Measurements from ENCODE around the gene SGSM2.

SGSM2 gene

DNA sequence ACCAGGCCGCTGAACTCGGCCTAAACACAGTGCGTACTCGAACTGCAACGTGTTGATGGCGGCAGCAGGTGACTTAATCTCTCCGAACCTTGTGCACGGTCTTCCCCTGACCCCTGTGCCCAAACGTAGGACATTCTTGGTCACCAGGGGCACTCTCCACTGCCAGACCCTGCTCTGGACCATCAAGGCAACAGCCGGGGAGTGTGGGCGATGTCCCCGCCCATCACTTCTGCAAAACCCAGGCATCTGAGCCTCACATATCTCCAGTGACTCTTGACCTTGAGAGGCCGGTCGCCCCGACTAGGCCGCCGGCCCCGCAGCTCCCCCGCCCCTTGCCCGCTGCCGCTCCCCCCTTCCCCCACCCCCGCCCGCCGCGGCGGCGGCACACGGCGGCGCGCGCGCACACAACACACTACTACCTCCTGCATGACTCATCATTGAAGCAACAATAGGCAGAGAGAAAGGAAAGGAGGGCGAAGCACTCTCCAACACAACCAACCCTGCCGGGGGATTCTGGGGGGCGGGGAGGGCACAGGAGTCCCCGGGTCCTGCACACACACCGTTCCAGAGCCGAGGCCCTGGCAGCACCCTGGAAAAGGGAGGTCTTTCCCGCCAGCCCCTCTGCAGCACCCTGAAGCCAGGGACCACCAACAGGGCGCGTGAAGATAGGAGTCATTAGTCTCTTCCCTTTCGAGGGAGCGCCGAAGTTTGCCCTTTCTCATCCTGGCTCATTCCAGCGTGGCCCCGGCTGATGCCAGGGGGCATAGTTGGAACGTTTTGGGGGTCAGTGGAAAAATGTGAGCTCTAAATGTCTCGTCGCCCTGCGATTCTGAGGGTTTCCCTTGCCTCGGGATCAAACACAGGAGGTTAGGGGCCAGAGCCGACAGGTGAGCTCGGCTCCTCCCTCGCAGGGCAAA, 61.6 kb downstream of the SGSM2 start:
- DNase-seq (ENCODE audit: low read depth): peak; percentile 48

GRCh38 chr17:2399572-2400473, 62.5 kb downstream of the SGSM2 start:
- DNase-seq (ENCODE audit: low read depth): peak; percentile 90

- peak; percentile 42 for DNase-seq (ENCODE audit: low read depth)
These were observed 63.2 kb downstream of the SGSM2 start for GRCh38 chr17:2400474-2400866.

- DNase-seq (ENCODE audit: low read depth): peak; percentile 94
These were observed 63.6 kb downstream of the SGSM2 start, which contains the start of gene MNT for GRCh38 chr17:2400877-2401425. TSS of gene MNT (minus strand) at chr17:2401060. CDS start at chr17:2400712, 348 bp downstream.

DNA sequence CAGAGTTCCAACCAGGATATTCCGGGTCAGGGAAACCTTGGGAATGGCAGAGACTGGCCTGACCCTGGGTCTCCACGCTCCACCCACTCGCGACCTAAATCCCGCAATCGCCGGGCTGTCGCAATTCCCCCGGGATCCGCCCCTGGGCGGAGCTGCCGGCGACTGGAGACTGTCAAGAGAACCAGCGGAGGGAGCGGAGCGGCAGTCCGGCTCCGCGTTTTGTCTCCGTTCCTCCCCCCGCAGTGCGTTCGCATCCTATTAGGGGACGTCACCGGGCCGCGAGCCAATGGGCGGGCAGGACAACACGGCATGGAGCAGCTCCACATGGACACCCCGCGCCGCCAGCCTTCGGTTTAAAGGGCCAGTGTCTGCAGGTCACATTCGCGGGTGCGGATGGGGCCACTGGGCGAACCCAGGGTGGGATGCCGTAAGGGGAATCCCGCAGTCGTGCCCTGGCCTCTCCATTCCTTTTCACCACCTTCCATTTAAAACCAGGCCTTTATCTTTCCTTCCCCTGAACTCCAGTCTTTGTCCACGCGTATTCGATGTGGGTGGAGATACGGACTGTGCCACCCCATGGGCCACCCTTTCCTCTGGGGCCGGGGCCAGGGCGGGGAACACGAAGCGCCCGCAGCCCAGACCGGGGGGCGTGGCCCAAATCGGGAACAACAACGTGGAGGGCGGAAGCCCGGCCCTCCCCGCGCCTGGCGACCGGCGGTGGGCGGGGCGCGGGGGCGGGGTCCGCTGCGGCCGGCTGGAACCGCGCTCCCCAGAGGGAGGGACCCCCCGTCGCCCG, 64.3 kb downstream of the SGSM2 start:
- peak; percentile 99 for DNase-seq (ENCODE audit: low read depth)

DNA sequence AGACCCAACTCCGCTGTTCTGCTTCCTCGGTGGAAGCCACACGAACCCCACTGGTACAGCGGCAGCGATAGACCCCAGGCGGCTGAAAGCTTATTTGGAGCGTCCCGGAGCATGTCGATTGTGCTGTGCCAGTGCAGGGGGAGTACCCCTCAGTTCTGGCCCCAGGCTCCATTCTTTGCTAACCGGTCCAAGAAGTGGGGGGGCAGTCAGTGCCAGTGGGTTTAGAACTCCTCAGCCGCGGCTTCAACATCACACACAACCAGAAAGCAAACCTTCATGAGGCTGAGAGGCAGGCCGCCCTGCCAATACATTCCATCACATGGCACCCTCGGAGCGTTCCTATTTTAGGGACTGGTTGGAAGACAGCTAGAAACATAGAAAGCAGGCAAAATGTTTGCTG, 65.2 kb downstream of the SGSM2 start:
- no peak for DNase-seq (ENCODE audit: low read depth)

DNA sequence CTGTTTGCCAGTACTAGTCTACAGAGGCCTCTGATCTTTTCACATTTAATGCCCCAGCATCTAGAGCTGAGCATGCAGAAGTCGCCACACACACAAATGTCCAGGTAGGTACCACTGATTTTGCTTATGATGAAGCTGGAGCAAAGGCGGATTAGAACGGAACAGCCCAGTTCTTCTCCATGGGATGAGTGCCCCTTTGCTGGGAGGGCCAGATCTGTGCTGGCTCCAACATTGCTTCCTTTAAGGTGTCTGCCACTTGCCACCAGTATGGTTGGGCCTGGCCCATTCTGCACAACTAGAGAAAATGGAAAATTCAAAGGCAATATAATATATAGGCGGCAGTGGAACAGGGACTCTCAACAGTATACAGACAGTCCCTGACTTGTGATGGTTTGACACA, 65.7 kb downstream of the SGSM2 start:
- DNase-seq (ENCODE audit: low read depth): no peak

DNA sequence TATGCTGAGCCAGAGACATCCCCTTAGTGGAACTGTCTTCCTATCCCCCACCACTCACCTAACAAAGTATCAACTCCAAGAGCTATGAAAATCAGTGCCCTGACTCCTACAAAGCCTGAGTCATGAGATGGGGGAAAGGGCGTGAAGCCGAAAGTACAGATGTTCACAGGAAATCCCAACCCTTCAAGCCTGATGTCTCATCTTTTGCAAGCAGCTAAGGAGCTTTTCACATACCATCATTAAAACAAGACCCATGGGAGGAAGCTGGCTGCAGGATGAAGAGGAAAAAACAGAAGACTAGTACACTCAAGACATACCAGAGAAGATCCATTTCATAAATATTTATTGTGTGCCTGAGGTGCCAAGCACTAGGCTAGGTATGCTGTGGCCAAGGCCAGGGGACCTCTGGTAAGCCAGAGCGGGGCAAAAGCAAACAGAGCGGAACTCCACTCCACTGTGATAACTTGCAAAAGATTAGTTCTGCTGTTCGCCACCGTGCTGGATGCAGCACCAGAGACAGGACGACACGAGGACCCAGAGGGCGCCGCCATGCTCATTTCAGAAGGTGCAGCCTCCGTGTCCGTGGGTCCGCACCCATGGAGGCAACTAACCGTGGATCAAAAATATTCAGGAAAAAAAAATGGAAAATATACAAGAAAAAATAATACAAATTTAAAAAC, 68.1 kb downstream of the SGSM2 start:
- DNase-seq (ENCODE audit: low read depth): no peak

GRCh38 chr17:2406271-2406902, 69.1 kb downstream of the SGSM2 start:
- no peak for DNase-seq (ENCODE audit: low read depth)

- DNase-seq (ENCODE audit: low read depth): no peak
These were observed 69.8 kb downstream of the SGSM2 start for GRCh38 chr17:2406903-2407790.

GRCh38 chr17:2410951-2411350, 73.7 kb downstream of the SGSM2 start:
- no peak for DNase-seq (ENCODE audit: low read depth)

GRCh38 chr17:2412561-2413021, 75.3 kb downstream of the SGSM2 start:
- no peak for DNase-seq (ENCODE audit: low read depth)

DNA sequence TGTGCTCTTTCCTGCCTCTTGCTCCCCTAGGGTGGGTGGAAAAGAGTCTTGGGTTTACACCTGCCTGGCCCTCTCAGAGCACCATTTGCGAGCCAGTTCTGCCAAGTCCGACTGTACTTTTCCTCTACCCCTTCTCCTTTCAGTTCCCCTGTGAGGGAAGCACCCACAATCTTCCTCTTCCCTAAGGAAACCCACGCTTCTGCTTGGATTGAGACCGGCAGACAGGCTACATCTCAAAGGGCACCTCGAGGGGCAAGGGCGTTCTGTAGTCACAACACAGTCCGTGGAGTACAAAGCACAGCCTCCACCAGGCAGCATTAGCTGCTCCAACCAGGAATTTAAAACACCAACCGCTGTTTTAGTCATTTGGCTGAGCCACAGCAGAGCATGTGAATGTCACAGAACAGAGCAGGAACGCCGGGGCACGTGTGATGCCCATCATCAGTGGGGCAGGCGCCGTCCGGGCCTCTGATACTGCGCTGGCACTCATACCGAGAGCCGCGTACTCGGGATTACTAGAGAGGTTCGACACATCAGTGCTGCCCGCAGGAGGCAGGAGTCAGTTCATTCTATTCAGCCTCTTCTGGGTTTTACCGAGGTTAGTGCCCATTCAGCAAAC, 77.3 kb downstream of the SGSM2 start:
- DNase-seq (ENCODE audit: low read depth): no peak

DNA sequence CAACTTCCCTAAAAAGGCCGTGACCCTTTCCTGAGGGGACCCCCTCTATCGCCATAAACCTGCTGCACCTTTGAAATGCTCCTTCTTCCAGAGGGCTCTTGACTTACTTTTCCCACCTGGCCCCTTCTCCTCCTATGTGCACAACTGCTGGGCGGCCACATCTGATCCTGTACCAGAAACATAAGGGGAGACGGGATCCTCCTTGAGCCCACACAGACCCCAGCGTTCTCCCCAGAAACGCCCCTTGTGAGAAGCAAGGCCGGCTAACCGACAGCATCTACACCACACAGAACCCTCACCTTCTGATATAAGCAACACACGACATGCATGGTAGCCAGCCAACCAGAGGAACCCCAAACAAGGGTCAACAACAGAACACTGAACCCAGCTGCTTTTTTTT, 77.8 kb downstream of the SGSM2 start:
- no peak for DNase-seq (ENCODE audit: low read depth)

DNA sequence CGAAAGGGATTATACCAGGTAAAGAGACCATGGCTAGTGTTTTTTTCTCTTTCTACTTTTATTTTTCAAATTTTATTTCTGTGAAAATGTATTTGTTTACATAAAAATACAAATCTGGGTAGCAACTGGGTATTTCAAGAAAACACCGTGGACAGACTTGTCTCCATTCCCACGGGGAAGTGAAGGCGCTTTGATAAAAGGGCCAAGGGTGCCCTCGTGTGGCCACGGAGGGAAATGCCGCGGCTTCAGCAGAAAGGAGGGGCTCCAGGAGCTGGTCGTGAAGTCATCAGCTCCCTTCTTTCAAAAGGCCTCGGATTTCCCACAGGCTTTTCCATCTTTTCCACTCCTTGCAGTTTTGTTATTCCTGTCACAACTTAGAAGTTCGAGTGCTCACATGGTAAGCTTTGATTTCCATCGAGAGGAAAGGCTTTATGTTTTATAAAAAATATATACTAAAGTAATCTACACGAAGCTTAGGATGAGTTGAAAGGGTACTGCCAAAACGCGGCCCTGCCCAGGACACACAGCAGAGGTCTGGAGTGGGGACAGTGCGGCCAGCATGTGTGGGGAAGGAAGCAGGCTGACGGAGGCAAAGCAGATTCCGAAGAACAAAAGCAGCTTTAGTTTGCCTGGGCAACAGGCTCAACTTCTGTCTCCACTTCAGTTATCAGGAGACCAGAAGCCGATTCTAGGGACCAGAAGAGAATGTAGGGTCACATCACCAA, 78.9 kb downstream of the SGSM2 start:
- DNase-seq (ENCODE audit: low read depth): peak; percentile 82

GRCh38 chr17:2418572-2418971, 81.3 kb downstream of the SGSM2 start:
- no peak for DNase-seq (ENCODE audit: low read depth)

- DNase-seq (ENCODE audit: low read depth): no peak
These were observed 82.2 kb downstream of the SGSM2 start for GRCh38 chr17:2419486-2419885.

- DNase-seq (ENCODE audit: low read depth): no peak
These were observed 82.9 kb downstream of the SGSM2 start for GRCh38 chr17:2420176-2420575.

All from activated T-helper 9 cell treated with anti-CD3 and anti-CD28 coated beads, Interleukin-2, amount 50 U/mL, for 16 hours (primary cell).